Caco-2 (cell line): ENCODE data around the gene PDHA2. TPM values are rescaled to one million over a fixed set of nuclear protein-coding genes. Genes with fewer than 3 reads are reported as not detected.

ENCODE experiments used
- BruUV-seq: library from RNA; stranded (reverse); fragments of 400-500 nt; replicated peaks from 2 replicates; lab custom pipeline; 2021; lab: Mats Ljungman, UMichigan
- CTCF ChIA-PET: fragments of 300-600 bp; sonication (Branson Sonifier 250); formaldehyde crosslinking; loops from one replicate; lab custom pipeline; 2022; ENCODE audit warnings: antibody characterized with exemption; lab: Charles Lee
- POLR2A ChIA-PET: fragments of 300-600 bp; sonication (Branson Sonifier 250); formaldehyde crosslinking; loops from one replicate; lab custom pipeline; 2022; ENCODE audit warnings: antibody characterized with exemption; lab: Charles Lee
- DNase-seq, 2 experiments: peaks; one replicate each; pipeline versions ENCODE4 v3.0.0 to v3.0.0-alpha.2; 2020 to 2022
- H3K27me3 ChIP-seq: replicated peaks from 2 replicates; pipeline ENCODE4 v1.6.0; 2011; ENCODE audit warnings: low read length; ENCODE audit not compliant: control insufficient read depth, insufficient read depth
- H3K36me3 ChIP-seq: 2 replicates; pipeline ENCODE4 v1.5.1; 2011; ENCODE audit warnings: low read length; ENCODE audit not compliant: control insufficient read depth, insufficient read depth
- H3K4me1 ChIP-seq: fragments of 250-450 bp; sonication (Bioruptor Pico); 2 replicates; pipeline ENCODE4 v1.5.1; 2020; ENCODE audit warnings: mild to moderate bottlenecking
- H3K4me3 ChIP-seq: 2 replicates; pipeline ENCODE4 v1.5.1; 2011; ENCODE audit warnings: low read depth, mild to moderate bottlenecking, control low read depth, low read length
- H3K9me3 ChIP-seq: fragments of 250-450 bp; sonication (Bioruptor Pico); 2 replicates; pipeline ENCODE4 v1.5.1; 2020; ENCODE audit warnings: mild to moderate bottlenecking, moderate library complexity
- H3K27ac Mint-ChIP-seq: one replicate; pipeline ENCODE4 v1.8.0; 2022; ENCODE audit warnings: mixed read lengths; ENCODE audit not compliant: unreplicated experiment
- H3K27me3 Mint-ChIP-seq: one replicate; pipeline ENCODE4 v1.8.0; 2022; ENCODE audit warnings: mixed read lengths; ENCODE audit not compliant: insufficient read depth, unreplicated experiment
- H3K36me3 Mint-ChIP-seq: one replicate; pipeline ENCODE4 v1.8.0; 2022; ENCODE audit warnings: mild to moderate bottlenecking, mixed read lengths; ENCODE audit not compliant: insufficient read depth, unreplicated experiment
- H3K4me1 Mint-ChIP-seq: one replicate; pipeline ENCODE4 v1.8.0; 2022; ENCODE audit warnings: low read depth, mixed read lengths; ENCODE audit not compliant: unreplicated experiment
- H3K4me3 Mint-ChIP-seq: one replicate; pipeline ENCODE4 v1.8.0; 2022; ENCODE audit warnings: mild to moderate bottlenecking, moderate library complexity, mixed read lengths; ENCODE audit not compliant: unreplicated experiment
- H3K9me3 Mint-ChIP-seq: one replicate; pipeline ENCODE4 v1.8.0; 2022; ENCODE audit warnings: mixed read lengths; ENCODE audit not compliant: unreplicated experiment
- intact Hi-C: fragments of 100-400 bp; cut with micrococcal nuclease; formaldehyde crosslinking; loops from one replicate; pipeline ENCODE4 v1.10.0; 2022; ENCODE audit not compliant: unreplicated experiment
- total RNA-seq: library from RNA; stranded (reverse); gene quantifications from 2 replicates; pipeline ENCODE4 v1.2.3, GENCODE V29; 2022
- TF ChIP-seq, protein P1 (sequence below), 2 experiments: fragments of 200-600 bp in 1 of 2; IDR thresholded peaks; 1 replicate in 1 of 2; 2 replicates in 1 of 2; pipeline versions ENCODE4 v1.5.1 to v1.8.0; 2011 to 2022; ENCODE audit warnings: antibody characterized with exemption in 1 of 2, control low read depth in 1 of 2, inconsistent platforms in 1 of 2, low read depth in 1 of 2, low read length in 1 of 2, mild to moderate bottlenecking in 1 of 2, moderate library complexity in 1 of 2; ENCODE audit not compliant: insufficient read depth in 1 of 2, severe bottlenecking in 1 of 2, unreplicated experiment in 1 of 2

The PDHA2 gene
- total RNA-seq, 1 experiment from 2014 or later, result not detected

DNA sequence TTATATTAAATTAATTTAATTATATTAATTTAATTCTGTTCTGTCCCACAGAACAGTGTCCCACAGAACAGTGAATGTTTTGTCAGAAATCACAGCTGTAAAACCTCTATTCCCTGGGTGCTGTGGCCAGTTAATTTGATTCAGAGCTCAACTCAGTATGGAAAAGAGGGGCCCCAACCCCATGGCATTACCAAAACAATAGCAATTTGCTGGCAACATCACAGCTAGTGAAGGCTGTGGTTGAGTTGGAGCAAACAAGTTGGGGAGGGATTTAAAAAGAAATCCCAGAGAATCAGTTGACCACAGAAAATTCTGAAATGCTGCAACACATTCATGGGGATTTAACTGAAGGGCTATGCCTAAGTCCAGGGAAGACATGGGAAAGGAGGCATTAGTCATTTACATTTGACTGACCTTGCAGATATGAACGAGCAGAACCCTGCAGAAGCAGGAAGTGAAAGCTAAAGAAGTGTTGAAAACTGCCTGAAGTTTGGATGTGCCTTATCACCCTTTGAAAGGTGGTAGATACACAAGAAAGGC is 30.1 kb downstream of the PDHA2 start:
- Histone ChIP-seq H3K4me1 (no peaks in the 10 kb centered on the region), H3K27me3 (no peaks in the 10 kb centered on the region), H3K9me3 (0 out of 2 replicates have a peak, but pooled peaks cover 8% of the 10 kb centered on the region), H3K4me3 (no peak overlapping the region), H3K36me3 (no peaks in the 10 kb centered on the region)
- TF ChIP-seq, protein P1, sequence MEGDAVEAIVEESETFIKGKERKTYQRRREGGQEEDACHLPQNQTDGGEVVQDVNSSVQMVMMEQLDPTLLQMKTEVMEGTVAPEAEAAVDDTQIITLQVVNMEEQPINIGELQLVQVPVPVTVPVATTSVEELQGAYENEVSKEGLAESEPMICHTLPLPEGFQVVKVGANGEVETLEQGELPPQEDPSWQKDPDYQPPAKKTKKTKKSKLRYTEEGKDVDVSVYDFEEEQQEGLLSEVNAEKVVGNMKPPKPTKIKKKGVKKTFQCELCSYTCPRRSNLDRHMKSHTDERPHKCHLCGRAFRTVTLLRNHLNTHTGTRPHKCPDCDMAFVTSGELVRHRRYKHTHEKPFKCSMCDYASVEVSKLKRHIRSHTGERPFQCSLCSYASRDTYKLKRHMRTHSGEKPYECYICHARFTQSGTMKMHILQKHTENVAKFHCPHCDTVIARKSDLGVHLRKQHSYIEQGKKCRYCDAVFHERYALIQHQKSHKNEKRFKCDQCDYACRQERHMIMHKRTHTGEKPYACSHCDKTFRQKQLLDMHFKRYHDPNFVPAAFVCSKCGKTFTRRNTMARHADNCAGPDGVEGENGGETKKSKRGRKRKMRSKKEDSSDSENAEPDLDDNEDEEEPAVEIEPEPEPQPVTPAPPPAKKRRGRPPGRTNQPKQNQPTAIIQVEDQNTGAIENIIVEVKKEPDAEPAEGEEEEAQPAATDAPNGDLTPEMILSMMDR (IDR thresholded peaks at IDR 0.05; ENCODE audit: insufficient read depth in 1 of 2, low read depth in 1 of 2, low read length in 1 of 2, severe bottlenecking in 1 of 2, unreplicated experiment in 1 of 2), result no peak
- intact Hi-C loops, result no loop called here
- peaks cover 34% of the 10 kb centered on the region for H3K9me3 Mint-ChIP-seq
- no peaks in the 10 kb centered on the region for H3K36me3 Mint-ChIP-seq
- POLR2A ChIA-PET, result no interaction called here
- no peaks in the 10 kb centered on the region for H3K4me1 Mint-ChIP-seq
- H3K27ac Mint-ChIP-seq, result no peak overlapping the region
- no peaks in the 10 kb centered on the region for H3K27me3 Mint-ChIP-seq
- DNase-seq, result no peak
- BruUV-seq, result no TSS peak
- no peak overlapping the region for H3K4me3 Mint-ChIP-seq
- CTCF ChIA-PET, result interaction anchor here (0.6 kb wide), 1 partner anchor 105 kb away, joined by 6 read pairs; no protein-coding TSS in a partner anchor

DNA sequence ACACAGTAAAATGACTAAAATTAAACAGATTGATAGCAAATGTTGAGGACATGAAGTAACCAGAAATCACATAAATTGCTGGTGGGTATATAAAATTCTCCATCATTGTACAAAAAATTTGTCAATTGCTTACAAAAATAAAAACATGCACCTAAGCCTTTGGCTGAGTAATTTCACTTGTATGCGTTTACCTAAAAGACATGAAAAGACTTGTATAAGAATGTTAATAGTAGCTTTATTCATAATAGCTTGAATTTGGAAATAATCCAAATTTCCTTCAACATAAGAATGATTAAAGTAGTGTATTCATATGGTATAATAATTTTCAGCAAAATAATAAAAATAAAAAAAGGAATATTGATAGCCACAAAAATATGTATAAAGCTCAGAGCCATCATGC is 37.7 kb downstream of the PDHA2 start:
- Mint-ChIP-seq H3K27ac (no peak overlapping the region), H3K9me3 (no peaks in the 10 kb centered on the region), H3K4me3 (no peak overlapping the region), H3K27me3 (no peaks in the 10 kb centered on the region), H3K4me1 (no peaks in the 10 kb centered on the region), H3K36me3 (no peaks in the 10 kb centered on the region)
- ChIA-PET CTCF (no interaction called here), POLR2A (no interaction called here)
- Histone ChIP-seq H3K9me3 (no peaks in the 10 kb centered on the region), H3K36me3 (no peaks in the 10 kb centered on the region), H3K27me3 (no peaks in the 10 kb centered on the region), H3K4me1 (no peaks in the 10 kb centered on the region), H3K4me3 (no peak overlapping the region)
- DNase-seq, result no peak
- intact Hi-C loops, result no loop called here
- no TSS peak for BruUV-seq
- TF ChIP-seq, protein P1 (IDR thresholded peaks at IDR 0.05; ENCODE audit: insufficient read depth in 1 of 2, low read depth in 1 of 2, low read length in 1 of 2, severe bottlenecking in 1 of 2, unreplicated experiment in 1 of 2), result no peak

DNA sequence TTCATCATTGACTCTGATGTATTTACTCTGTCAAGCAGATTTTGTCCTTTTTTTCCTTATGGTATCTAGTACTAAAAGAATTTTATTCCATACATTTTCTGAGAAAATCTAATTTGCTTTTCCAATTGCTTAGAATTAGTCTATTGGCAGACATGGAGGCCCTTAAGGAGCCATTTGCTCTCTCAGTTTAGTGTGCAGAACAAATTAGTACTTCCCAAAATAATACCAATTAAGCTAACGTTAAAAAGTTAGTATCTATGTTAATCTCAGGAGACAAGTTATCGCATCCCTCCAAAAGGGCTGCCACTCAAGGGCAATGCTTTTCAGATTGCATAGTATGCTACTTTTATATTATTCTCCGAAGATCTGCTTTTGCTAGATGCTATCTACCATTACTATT is 47.7 kb downstream of the PDHA2 start:
- H3K36me3 Mint-ChIP-seq, result no peaks in the 10 kb centered on the region
- no TSS peak for BruUV-seq
- DNase-seq, result no peak
- Histone ChIP-seq H3K4me3 (no peak overlapping the region), H3K4me1 (no peaks in the 10 kb centered on the region), H3K9me3 (no peaks in the 10 kb centered on the region), H3K36me3 (no peaks in the 10 kb centered on the region), H3K27me3 (no peaks in the 10 kb centered on the region)
- POLR2A ChIA-PET, result no interaction called here
- H3K27ac Mint-ChIP-seq, result no peak overlapping the region
- intact Hi-C loops, result no loop called here
- no peaks in the 10 kb centered on the region for H3K9me3 Mint-ChIP-seq
- TF ChIP-seq, protein P1 (IDR thresholded peaks at IDR 0.05; ENCODE audit: insufficient read depth in 1 of 2, low read depth in 1 of 2, low read length in 1 of 2, severe bottlenecking in 1 of 2, unreplicated experiment in 1 of 2), result no peak
- CTCF ChIA-PET, result no interaction called here
- H3K4me1 Mint-ChIP-seq, result no peaks in the 10 kb centered on the region
- no peak overlapping the region for H3K4me3 Mint-ChIP-seq
- no peaks in the 10 kb centered on the region for H3K27me3 Mint-ChIP-seq
